Measurements from ENCODE around the gene COL6A2. TPM values are rescaled to one million over a fixed set of nuclear protein-coding genes. Genes with fewer than 3 reads are reported as not detected.
"Not testable (repeated sequence)": the region's sequence is repeated elsewhere in the genome, so short reads cannot be mapped to it uniquely, and the experiment has no call there.

Gene COL6A2
- total RNA-seq, 1 donor from 2014 or later = 24.0 TPM

- no peak for DNase-seq
These were observed 59.6 kb downstream of the COL6A2 start for GRCh38 chr21:46157396-46157986.

- DNase-seq = no peak
These were observed 60.1 kb downstream of the COL6A2 start for GRCh38 chr21:46157987-46158451.

GRCh38 chr21:46158666-46159300 lies 60.9 kb downstream of the COL6A2 start:
- DNase-seq = no peak

GRCh38 chr21:46159390-46159789 lies 61.5 kb downstream of the COL6A2 start:
- DNase-seq = no peak

- no peak for DNase-seq
These were observed 62.1 kb downstream of the COL6A2 start for GRCh38 chr21:46159841-46160656.

- DNase-seq = no peak
These were observed 62.7 kb downstream of the COL6A2 start for GRCh38 chr21:46160657-46160906.

- no peak for DNase-seq
These were observed 63.2 kb downstream of the COL6A2 start for GRCh38 chr21:46160907-46161632.

GRCh38 chr21:46161633-46162592 lies 64.0 kb downstream of the COL6A2 start:
- DNase-seq = no peak

GRCh38 chr21:46163380-46163779 lies 65.5 kb downstream of the COL6A2 start:
- DNase-seq = no peak

- DNase-seq = no peak
These were observed 67.2 kb downstream of the COL6A2 start for GRCh38 chr21:46165098-46165497.

- DNase-seq = no peak
These were observed 70.3 kb downstream of the COL6A2 start for GRCh38 chr21:46168238-46168637.

- no peak for DNase-seq
These were observed 70.9 kb downstream of the COL6A2 start for GRCh38 chr21:46168659-46169386.

- not testable (repeated sequence) for DNase-seq
These were observed 72.7 kb downstream of the COL6A2 start for GRCh38 chr21:46170436-46171193.

- DNase-seq = no peak
These were observed 73.7 kb downstream of the COL6A2 start for GRCh38 chr21:46171585-46171984.

- DNase-seq = no peak
These were observed 74.3 kb downstream of the COL6A2 start for GRCh38 chr21:46171996-46172862.

GRCh38 chr21:46172863-46173528 lies 75.1 kb downstream of the COL6A2 start:
- DNase-seq = no peak

GRCh38 chr21:46173573-46173972 lies 75.7 kb downstream of the COL6A2 start:
- no peak for DNase-seq

GRCh38 chr21:46176443-46177129 lies 78.7 kb downstream of the COL6A2 start:
- DNase-seq = not testable (repeated sequence)
